Gastroesophageal sphincter (tissue), 4 donors: ENCODE measurements around the gene ZRANB3. TPM values are rescaled to one million over a fixed set of nuclear protein-coding genes. Genes with fewer than 3 reads are reported as not detected.
A peak's percentile ranks its signal among the peaks of the same experiment; 100 is the strongest.
"Not testable (repeated sequence)": the region's sequence is repeated elsewhere in the genome, so short reads cannot be mapped to it uniquely, and the experiment has no call there.

ENCODE experiments used
- ATAC-seq: fragments of 150-250 bp; one replicate; pipeline ENCODE4 v1.9.1; 2016; ENCODE audit warnings: mild to moderate bottlenecking, moderate library complexity
- H3K27ac ChIP-seq, 4 donors: fragments of 200-600 bp; sonication (generic) in 3 of 4; 1 replicate in 3 of 4; 2 replicates in 1 of 4; pipeline ENCODE4 v1.5.1; 2016 to 2019
- H3K27me3 ChIP-seq: fragments of 200-600 bp; sonication (generic); one replicate; pipeline ENCODE4 v1.5.1; 2019
- H3K36me3 ChIP-seq, 2 donors: fragments of 200-600 bp; sonication (generic); one replicate each; pipeline ENCODE4 v1.5.1; 2019; ENCODE audit warnings: control low read depth in 1 of 2
- H3K4me1 ChIP-seq, 3 donors: fragments of 200-600 bp; sonication (generic); 1 replicate in 2 of 3; 2 replicates in 1 of 3; pipeline ENCODE4 v1.5.1; 2016 to 2019; ENCODE audit warnings: control low read depth in 2 of 3
- H3K4me3 ChIP-seq, 2 donors: fragments of 200-600 bp; sonication (generic); one replicate each; pipeline ENCODE4 v1.5.1; 2019; ENCODE audit warnings: mild to moderate bottlenecking in 1 of 2, moderate library complexity in 1 of 2
- H3K9me3 ChIP-seq, 3 donors: fragments of 200-600 bp; sonication (generic); one replicate each; pipeline ENCODE4 v1.5.1; 2017 to 2019; ENCODE audit warnings: control low read depth in 2 of 3
- EP300 ChIP-seq: sonication (generic); formaldehyde crosslinking; IDR thresholded peaks from one replicate; pipeline ENCODE4 v1.6.1; 2017; ENCODE audit warnings: antibody characterized with exemption, mild to moderate bottlenecking
- POLR2A ChIP-seq, 2 donors: fragments of 450-650 bp; IDR thresholded peaks; one replicate each; pipeline ENCODE4 v1.6.1; 2017; ENCODE audit warnings: antibody characterized with exemption in 2 of 2, mild to moderate bottlenecking in 2 of 2, moderate library complexity in 1 of 2
- POLR2AphosphoS5 ChIP-seq: sonication (generic); formaldehyde crosslinking; IDR thresholded peaks from one replicate; pipeline ENCODE4 v1.6.1; 2017; ENCODE audit warnings: antibody characterized with exemption
- WGBS, 2 donors: methylation state at CpG; one replicate each; pipeline ENCODE4 v1.1.5; 2018; ENCODE audit warnings: low coverage in 1 of 2; 5-methylcytosine and 5-hydroxymethylcytosine counted together
- total RNA-seq, 4 donors: library from RNA; depleted of rRNA; stranded (reverse); fragments of >200 nt; gene quantifications; one replicate each; pipeline ENCODE4 v1.1.0, GENCODE V29; 2016
- TF ChIP-seq, protein P1 (sequence below), 4 experiments: fragments of 200-600 bp in 2 of 4; fragments of 450-650 bp in 2 of 4; sonication (generic) in 1 of 4; IDR thresholded peaks; one replicate each; pipeline ENCODE4 v1.5.1; 2017 to 2019; ENCODE audit warnings: antibody characterized with exemption in 4 of 4, mild to moderate bottlenecking in 2 of 4, moderate library complexity in 2 of 4

The ZRANB3 gene
- total RNA-seq, 4 donors from 2014 or later: 1.4 to 4.6 (median 2.4) TPM

DNA sequence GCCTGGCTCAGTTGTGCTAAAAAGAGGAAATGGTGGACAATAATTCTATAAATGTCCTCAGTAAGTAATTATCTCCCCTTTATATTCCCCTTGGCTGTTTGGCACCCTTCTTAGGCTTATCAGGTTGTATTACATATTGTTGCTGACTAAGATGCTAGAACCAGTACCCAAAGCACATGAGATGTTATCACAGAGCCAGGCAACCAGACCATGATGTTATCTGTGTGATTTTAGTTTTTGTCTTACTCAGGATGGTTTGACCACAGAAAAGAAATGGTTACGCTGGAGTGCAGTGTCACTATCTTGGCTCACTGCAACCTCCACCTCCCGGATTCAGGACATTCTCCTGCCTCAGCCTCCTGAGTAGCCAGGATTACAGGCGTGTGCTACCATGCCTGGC lies 15.4 kb upstream of the ZRANB3 start:
- no peaks in the 10 kb centered on the region for H3K27me3 ChIP-seq
- WGBS, 2 donors: 84% methylated on average over 3 of the region's 3 CpGs; no CpG with 5 or more reads in 1 of the 2 donors
- no peak for TF ChIP-seq POLR2AphosphoS5
- no peak for TF ChIP-seq POLR2A (IDR thresholded peaks at IDR 0.05)
- no peak for TF ChIP-seq EP300
- TF ChIP-seq, protein P1, sequence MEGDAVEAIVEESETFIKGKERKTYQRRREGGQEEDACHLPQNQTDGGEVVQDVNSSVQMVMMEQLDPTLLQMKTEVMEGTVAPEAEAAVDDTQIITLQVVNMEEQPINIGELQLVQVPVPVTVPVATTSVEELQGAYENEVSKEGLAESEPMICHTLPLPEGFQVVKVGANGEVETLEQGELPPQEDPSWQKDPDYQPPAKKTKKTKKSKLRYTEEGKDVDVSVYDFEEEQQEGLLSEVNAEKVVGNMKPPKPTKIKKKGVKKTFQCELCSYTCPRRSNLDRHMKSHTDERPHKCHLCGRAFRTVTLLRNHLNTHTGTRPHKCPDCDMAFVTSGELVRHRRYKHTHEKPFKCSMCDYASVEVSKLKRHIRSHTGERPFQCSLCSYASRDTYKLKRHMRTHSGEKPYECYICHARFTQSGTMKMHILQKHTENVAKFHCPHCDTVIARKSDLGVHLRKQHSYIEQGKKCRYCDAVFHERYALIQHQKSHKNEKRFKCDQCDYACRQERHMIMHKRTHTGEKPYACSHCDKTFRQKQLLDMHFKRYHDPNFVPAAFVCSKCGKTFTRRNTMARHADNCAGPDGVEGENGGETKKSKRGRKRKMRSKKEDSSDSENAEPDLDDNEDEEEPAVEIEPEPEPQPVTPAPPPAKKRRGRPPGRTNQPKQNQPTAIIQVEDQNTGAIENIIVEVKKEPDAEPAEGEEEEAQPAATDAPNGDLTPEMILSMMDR (IDR thresholded peaks at IDR 0.05): no peak
- no peak overlapping the region for H3K27ac ChIP-seq
- H3K9me3 ChIP-seq: no peaks in the 10 kb centered on the region
- no peak overlapping the region for H3K4me3 ChIP-seq
- no peak for ATAC-seq
- no peaks in the 10 kb centered on the region for H3K36me3 ChIP-seq
- no peaks in the 10 kb centered on the region for H3K4me1 ChIP-seq

DNA sequence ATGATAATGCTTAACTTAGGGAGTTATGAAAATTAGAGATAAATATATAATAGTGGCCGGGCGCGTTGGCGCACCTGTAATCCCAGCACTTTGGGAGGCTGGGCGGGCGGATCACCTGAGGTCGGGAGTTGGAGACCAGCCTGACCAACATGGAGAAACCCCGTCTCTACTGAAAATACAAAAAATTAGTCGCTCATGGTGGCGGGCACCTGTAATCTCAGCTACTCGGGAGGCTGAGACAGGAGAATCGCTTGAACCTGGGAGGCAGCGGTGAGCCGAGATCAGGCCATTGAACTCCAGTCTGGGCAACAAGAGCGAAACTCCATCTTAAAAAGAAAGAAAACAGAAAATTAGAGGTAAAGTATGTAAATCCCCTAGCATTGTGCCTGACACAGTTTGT lies 2.5 kb upstream of the ZRANB3 start:
- not testable (repeated sequence) for H3K4me3 ChIP-seq, H3K27me3 ChIP-seq, ATAC-seq, H3K9me3 ChIP-seq, H3K27ac ChIP-seq, H3K36me3 ChIP-seq
- WGBS, 2 donors: 93 to 96% methylated on average over 3 to 13 of the region's 15 CpGs
- peaks cover 0 to 21% (median 0%) of the 10 kb centered on the region in 3 donors for H3K4me1 ChIP-seq

DNA sequence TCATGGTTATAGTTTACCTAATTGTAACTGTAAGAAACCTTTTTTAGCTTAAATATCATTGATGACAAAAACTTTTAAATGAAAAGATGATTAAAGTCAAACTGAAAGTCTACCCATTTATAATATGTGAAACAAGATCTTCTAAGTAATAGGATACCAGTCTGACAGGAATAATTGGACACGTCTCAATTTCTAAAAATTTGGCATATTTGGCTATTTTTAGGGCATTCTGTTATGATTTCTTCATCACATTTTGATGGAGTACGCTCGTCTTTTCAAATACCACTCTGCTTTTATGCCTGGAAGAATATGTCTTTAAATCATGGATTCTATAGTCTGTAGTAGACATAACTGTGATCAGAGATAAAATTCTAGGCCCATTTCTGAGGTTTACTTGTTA lies 1.6 kb upstream of the ZRANB3 start:
- Histone ChIP-seq H3K9me3 (no peaks in the 10 kb centered on the region), H3K4me1 (peaks cover 0 to 21% (median 0%) of the 10 kb centered on the region in 3 donors), H3K4me3 (peak overlapping the region in 1 of 2 donors; percentile 78), H3K36me3 (no peaks in the 10 kb centered on the region), H3K27me3 (no peaks in the 10 kb centered on the region), H3K27ac (peak overlapping the region in 2 of 4 donors; percentile 28 to 91)
- no peak for ATAC-seq
- TF ChIP-seq EP300 (no peak), POLR2AphosphoS5 (no peak), POLR2A (IDR thresholded peaks at IDR 0.05) (no peak)
- TF ChIP-seq, protein P1 (IDR thresholded peaks at IDR 0.05): no peak
- WGBS, 2 donors: 35 to 44% methylated on average over 3 of the region's 3 CpGs

GRCh38 chr2:135531231-135532197 lies 496 bp upstream of the ZRANB3 start, which contains the start of gene R3HDM1:
R3HDM1 (plus strand) TSS chr2:135531484; CDS start chr2:135604846, 73,362 bp downstream.
- WGBS, 2 donors: 0 to 1% methylated on average over 13 to 36 of the region's 75 CpGs
- Histone ChIP-seq H3K4me1 (peaks cover 0 to 21% (median 0%) of the 10 kb centered on the region in 3 donors), H3K27me3 (no peaks in the 10 kb centered on the region), H3K4me3 (peak within 1 kb of the TSS; percentile 78 to 93), H3K27ac (peak within 1 kb of the TSS; percentile 91 to 97 (median 93)), H3K9me3 (no peaks in the 10 kb centered on the region), H3K36me3 (no peaks in the 10 kb centered on the region)
- ATAC-seq: peak; percentile 97
- TF ChIP-seq POLR2A (IDR thresholded peaks at IDR 0.05) (peak; percentile 3 to 29), POLR2AphosphoS5 (no peak), EP300 (no peak)
- TF ChIP-seq, protein P1 (IDR thresholded peaks at IDR 0.05): peak in 1 of 4 experiments; percentile 9

- WGBS, 2 donors: 76 to 88% methylated on average over 3 of the region's 3 CpGs
- Histone ChIP-seq H3K4me3 (no peak overlapping the region), H3K27ac (no peak overlapping the region), H3K27me3 (no peaks in the 10 kb centered on the region), H3K36me3 (no peaks in the 10 kb centered on the region), H3K9me3 (no peaks in the 10 kb centered on the region), H3K4me1 (peaks cover 0 to 19% (median 0%) of the 10 kb centered on the region in 3 donors)
- ATAC-seq: no peak
- TF ChIP-seq POLR2A (IDR thresholded peaks at IDR 0.05): no peak
- TF ChIP-seq, protein P1 (IDR thresholded peaks at IDR 0.05): no peak
- no peak for TF ChIP-seq EP300
- no peak for TF ChIP-seq POLR2AphosphoS5
Measured at GRCh38 chr2:135528006-135528405, 3.0 kb downstream of the ZRANB3 start.
